Measurements from ENCODE around the gene MIP.
"Not testable (repeated sequence)": the region's sequence is repeated elsewhere in the genome, so short reads cannot be mapped to it uniquely, and the experiment has no call there.

The MIP gene

DNA sequence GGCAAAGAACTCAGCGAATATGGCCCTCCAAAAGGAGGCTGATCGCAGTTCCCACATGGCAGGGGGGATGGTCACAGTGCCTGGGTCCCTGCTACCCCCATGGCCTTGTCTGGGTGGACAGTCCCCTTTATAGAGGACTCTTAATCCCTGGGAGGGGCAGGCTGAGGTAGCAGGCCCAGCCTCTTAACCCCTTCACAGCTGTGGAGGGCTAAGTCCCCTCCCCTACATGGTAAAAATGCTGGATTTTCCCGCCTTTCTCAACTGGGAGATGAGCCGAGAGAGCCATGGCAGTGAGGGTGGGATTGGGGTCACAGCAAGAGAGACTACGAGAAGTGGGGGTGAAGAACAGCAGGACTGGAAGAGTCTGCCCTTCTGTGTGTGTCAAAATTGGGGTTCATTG is at the start of gene MIP:
Gene MIP (minus strand): TSS at position 101 of the 400 bp plus-strand sequence. CDS start 44 bp downstream, at position 57.
- no peak for DNase-seq

GRCh38 chr12:56499879-56500278 is 45.4 kb upstream of the MIP start:
- not testable (repeated sequence) for DNase-seq

DNA sequence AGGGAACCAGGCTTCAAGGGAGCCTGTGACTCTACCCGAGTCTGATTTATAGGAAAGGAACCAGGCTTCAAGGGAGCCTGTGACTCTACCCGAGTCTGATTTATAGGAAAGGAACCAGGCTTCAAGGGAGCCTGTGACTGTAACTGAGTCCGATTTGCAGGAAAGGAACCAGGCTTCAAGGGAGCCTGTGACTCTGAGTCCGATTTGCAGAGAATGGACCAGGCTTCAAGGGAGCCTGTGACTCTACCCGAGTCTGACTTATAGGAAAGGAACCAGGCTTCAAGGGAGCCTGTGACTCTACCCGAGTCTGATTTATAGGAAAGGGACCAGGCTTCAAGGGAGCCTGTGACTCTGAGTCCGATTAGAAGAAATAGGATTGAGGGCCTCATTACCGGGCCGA is 45.0 kb upstream of the MIP start:
- DNase-seq: not testable (repeated sequence)

GRCh38 chr12:56498126-56498902 is 43.9 kb upstream of the MIP start:
- DNase-seq: not testable (repeated sequence)

DNA sequence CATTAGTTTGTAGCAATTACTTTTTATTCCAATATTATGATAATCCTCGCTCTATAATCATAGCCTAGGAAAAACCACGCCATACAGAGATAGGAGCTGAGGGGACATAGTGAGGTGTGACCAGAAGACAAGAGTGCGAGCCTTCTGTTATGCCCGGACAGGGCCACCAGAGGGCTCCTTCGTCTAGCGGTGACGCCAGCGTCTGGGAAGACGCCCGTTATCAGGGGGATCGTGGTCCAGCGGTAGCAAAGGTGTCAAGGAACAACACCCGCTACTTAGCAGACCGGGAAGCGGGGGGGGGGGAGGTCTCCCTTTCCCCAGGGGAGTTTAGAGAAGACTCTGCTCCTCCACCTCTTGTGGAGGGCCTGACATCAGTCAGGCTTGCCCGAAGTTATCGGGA is 42.2 kb upstream of the MIP start:
- DNase-seq: not testable (repeated sequence)

- DNase-seq: not testable (repeated sequence)
Observed at GRCh38 chr12:56494481-56494880, 40.0 kb upstream of the MIP start.

DNA sequence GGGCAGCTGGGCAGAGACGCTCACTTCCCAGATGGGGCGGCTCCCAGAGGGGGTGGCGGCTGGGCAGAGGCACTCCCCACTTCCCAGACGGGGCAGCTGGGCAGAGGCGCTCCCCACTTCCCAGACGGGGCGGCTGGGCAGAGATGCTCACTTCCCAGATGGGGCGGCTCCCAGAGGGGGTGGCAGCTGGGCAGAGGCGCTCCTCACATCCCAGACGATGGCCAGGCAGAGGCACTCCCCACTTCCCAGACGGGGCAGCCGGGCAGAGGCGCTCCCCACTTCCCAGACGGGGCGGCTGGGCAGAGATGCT is 39.6 kb upstream of the MIP start:
- not testable (repeated sequence) for DNase-seq

GRCh38 chr12:56493409-56494105 is 39.1 kb upstream of the MIP start:
- not testable (repeated sequence) for DNase-seq

DNA sequence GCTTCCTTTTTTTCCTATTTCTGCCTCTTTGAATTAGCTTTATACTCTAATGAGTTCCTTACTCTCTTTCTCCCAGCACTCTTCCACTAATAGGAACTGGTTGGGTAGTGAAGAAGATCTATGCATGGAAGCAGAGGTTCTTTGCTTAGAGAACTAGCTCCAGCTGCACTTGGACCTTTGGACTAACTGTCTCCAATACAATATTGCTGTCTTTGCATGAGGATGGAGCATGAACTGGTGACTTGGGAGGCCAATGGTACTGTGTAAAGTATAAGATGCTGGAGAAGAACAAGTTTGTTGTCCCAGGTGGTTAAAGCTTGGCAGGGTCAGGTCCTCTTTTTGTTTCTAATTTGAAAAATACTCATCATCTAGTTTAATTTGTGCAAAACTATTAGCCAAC is 35.9 kb upstream of the MIP start:
- DNase-seq: no peak

- peak; percentile 55 for DNase-seq
Observed at GRCh38 chr12:56488041-56488955, 33.8 kb upstream of the MIP start, which contains the start of gene GLS2. Gene GLS2, minus strand, starts transcription at chr12:56488161. Its CDS starts 43 bp downstream, at chr12:56488118.

- DNase-seq: no peak
Observed at GRCh38 chr12:56487448-56488040, 33.1 kb upstream of the MIP start.

GRCh38 chr12:56486694-56487093 is 32.2 kb upstream of the MIP start:
- no peak for DNase-seq

GRCh38 chr12:56484566-56484965 is 30.1 kb upstream of the MIP start:
- DNase-seq: no peak

DNA sequence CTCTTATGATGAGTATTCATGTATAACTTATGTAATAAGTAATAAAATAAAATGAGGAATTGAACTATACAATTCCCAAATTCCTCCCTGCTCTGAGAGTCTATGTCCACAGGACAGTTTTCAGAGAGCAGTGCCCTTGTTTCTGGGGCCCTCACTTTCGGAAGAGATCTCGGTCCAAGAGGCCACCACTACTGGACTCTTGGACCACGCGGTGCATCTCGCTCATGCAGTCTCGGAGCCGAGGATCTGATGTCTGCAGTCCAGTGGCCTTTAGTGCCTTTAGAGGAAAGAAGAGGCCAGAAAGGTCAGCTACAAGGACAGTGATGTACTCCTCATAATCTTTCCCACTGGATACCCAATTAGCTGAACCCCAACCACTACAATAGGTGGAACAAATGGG is 25.2 kb upstream of the MIP start:
- DNase-seq: no peak

DNA sequence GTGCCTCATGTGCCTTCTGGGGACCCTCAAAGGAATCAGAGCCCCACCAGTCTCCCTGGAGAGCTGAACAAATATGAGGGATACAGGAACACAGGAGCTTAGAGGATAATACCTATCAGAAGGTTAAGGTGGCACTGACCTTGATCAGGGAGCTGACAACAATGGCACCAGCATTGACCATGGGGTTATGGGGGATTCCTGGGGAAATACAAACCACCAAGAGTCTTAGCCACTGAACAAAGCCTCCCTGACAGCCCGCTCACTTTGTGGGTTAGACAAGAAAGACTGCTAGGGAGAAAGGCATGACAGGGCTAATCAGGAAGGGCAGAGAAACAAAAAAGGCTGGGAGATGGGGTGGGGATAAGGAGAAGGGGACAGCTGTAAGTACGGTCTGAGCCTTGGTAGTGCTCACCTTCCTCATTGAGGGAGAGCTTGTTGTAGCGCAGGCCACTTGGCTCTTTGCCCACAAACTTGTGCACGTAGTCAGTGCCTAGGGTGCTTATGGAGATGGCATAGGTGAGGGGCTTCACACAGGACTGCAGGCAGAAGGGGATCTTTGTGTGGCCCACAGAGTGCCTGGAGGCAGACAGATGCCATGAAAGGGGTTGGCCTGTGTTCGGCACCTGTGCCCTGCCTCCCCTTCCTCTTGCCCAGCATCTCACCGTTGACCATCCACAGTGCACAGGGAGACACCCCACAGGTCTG is 23.2 kb upstream of the MIP start:
- DNase-seq: no peak

GRCh38 chr12:56476972-56477432 is 22.5 kb upstream of the MIP start:
- no peak for DNase-seq

DNA sequence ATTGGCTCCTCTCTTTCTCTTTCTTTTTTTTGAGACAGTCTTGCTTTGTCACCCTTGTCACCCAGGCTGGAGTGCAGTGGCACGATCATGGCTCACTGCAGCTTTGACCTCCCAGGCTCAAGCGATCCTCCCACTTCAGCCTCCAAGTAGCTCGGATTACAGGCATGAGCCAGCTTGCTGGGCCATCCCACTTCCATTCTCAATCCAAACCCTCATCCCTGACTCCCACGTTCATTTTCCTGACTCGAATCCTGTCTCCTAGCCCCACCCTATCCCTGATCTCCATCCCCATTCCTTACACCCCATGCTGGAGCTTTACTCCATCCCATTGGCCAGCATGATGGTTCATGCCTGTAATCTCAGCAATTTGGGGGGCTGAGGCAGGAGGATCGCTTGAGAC is 21.7 kb upstream of the MIP start:
- DNase-seq: peak; percentile 54

GRCh38 chr12:56474389-56474788 is 19.9 kb upstream of the MIP start:
- DNase-seq: no peak

DNA sequence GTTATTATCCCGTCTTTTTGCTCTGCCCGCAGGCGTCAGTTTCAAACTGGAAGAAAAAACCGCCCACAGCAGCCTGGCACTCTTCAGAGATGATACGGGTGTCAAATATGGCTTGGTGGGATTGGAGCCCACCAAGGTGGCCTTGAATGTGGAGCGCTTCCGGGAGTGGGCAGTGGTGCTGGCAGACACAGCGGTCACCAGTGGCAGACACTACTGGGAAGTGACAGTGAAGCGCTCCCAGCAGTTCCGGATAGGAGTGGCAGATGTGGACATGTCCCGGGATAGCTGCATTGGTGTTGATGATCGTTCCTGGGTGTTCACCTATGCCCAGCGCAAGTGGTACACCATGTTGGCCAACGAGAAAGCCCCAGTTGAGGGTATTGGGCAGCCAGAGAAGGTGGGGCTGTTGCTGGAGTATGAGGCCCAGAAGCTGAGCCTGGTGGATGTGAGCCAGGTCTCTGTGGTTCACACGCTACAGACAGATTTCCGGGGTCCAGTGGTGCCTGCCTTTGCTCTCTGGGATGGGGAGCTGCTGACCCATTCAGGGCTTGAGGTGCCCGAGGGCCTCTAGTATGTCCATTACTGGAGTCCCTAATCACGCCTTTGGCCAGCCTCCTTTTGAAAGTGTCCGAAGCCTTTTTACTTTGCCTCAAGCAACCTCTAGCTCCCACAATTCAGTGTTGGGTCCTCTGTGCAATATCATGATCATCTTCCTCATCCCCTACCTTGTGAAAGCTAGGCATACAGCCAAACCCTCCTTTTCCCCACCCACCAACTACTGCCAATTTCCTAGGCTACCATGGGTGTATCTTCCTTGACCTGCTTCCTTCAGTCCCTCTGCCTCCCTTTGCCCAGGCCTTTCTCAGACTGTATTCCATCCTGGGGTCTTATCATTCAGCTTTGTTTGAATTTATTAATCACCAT is 14.8 kb upstream of the MIP start:
- no peak for DNase-seq

- DNase-seq: peak; percentile 94
Observed at GRCh38 chr12:56468216-56469006, 14.0 kb upstream of the MIP start, which contains the start of gene SPRYD4. Gene SPRYD4, plus strand, starts transcription at chr12:56468578. Its CDS starts 14 bp downstream, at chr12:56468592.

All from NCI-H226 (cell line).